Eye (tissue), 1 donor: ENCODE measurements around the gene RGS17.
"Not testable (repeated sequence)": the region's sequence is repeated elsewhere in the genome, so short reads cannot be mapped to it uniquely, and the experiment has no call there.

Experiments used
- DNase-seq: peaks from one replicate; pipeline ENCODE4 v3.0.0-alpha.2; 2015

Gene RGS17

DNA sequence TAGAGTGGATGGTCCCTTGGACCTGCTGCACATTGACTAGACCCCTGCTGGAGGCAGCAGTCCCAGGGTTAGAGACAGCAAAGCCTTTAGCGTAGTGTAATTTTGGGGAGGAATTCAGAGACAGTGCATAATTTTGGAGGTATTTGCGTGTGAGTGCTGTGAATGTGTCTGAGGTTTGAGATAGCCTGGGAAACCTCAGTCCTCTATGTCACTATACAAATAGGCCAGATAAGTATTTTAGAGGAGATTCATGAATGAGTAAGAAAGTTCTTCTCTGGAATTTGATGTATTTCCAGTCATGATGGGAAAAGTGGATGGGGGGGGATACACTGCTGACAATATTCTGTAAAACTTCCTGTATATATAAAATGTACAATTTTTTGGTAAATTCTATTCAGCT lies 102.8 kb downstream of the RGS17 start:
- DNase-seq: no peak

DNA sequence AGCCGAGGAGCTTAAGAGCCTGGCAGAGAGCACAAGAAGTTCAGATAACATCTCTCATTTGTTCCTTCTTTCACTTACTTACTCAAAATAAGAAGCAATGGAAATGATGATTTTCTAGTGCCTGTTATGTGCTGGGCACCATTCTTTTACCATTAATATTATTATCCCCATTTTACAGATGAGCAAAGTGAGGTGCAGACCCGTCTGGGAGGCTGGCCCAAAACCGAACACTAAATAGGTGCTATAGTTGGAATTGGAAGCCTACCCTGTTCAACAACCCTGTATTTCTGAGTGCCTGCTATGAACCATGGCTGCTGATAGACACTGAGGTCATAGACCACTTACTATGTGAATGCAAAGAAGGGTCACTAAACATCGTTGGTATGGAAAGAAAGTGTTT lies 103.6 kb downstream of the RGS17 start:
- DNase-seq: no peak

DNA sequence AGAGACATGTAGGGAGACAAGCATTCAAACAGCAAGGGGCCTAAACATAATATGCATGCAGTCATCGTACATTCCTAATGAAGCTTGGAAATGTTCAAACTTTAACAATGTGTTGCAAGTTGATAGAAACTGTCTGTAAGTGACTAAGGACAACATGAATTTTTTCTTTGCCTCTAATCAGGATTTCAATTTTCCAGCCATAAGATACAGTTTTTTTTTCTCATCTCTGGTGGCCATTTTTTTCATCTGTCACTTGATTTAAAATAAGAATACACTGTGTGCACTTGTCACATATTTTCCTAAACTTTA lies 106.4 kb downstream of the RGS17 start:
- DNase-seq: no peak

DNA sequence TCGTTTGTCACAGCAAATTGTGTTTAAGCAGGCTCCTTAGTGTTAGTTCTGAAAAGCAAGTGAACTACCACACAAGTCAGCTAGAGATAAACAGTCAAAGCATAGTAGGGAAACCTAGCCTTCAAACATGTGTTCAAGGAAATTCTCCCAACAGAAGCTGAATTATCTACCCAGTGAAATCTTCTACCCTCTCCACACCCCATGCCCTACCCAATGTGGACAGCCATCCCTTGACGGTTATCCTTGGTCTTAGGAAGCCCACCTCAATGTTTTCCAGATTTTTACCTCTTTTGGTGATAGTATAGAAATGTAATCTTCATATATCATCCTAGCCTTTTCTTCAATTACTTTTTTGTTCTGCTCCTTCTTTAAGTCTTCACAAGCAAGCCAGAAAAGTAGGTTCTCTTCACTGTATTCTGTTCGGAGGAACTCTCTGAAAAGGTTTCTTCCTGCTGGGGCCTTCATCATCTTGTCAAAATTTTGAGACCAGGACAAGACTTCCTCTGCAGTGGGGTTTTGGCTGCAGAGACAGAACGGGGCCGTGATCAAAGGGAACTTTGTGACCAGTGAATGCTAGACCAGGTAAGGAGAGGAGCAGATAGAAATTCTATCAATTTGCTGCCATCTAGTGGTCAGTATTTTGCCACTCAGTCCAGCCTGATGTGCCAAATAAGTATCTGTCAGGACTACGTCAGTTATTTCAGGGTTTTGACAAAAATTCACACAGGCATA lies 106.9 kb downstream of the RGS17 start:
- DNase-seq: peak; percentile 80

DNA sequence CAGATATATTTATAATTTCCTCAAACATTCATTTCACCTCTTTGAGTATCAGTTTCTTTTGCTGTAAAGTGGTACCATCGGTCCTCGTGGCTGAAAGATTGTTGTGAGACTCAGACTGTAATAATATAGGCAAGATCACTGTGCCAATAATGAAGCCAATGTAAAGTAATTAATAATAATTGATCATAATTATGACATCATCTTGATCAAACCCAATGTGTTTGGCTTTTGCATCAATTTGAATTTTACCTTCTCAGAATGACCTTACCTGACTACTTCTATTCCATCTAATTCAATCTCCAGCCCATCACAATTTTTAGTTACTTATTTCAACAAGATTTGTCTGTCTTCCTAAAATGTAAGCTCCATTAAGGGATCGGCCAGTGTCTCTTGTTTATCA lies 112.7 kb downstream of the RGS17 start:
- DNase-seq: no peak

DNA sequence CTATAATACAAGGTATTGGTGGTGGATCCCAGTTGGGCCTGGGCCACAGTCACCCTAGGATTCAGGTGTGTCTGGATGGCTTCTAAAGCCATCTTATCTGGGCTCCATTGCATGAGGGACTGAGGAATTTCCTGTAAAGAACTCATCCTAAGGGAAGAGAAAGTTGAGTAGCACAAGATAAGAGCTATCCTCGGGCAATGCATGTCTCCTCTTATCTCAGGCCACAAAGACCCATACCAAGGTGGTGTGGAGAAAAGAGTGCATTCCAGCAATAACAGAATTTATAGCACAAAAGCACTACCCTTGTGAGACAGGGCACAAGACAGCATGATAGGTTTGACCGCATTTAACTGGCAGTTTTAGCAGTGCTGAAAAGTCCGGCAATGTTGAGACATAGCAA lies 114.2 kb downstream of the RGS17 start:
- no peak for DNase-seq

DNA sequence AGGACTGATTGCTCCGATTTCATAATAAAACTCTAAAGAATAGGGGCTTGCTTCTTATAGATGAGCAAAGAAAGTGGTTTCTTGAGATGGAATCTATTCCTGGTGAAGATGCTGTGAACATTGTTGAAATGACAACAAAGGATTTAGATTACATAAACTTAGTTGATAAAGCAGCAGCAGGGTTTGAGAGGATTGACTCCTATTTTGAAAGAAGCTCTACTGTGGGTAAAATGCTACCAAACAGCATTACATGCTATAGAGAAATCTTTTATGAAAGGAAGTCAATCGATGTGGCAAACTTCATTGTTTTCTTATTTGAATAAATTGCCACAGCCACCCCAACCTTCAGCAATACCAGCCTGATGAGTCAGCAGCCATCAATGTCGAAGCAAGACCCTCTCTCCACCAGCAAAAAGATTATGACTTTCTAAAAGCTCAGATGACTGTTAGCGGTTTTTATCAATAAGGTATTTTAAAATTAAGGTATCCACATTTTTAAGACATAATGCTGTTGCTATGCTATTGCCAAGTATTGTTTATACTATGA lies 115.9 kb downstream of the RGS17 start:
- no peak for DNase-seq

DNA sequence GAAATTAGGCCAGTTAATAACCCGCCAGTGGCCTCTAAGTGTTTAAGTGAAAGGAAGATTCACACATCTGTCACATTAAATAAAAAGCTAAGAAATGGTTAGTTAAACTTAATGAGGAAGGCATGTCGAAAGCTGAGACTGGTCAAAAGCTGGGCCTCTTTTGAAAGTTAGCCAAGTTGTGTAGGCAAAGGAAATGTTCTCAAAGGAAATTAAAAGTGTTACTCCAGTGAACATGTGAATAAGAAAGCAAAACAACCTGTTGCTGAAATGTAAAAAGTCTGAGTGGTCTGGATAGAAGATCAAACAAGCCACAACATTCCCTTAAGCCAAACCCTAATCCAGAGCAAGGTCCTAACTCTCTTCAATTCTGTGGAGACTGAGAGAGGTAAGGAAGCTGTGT lies 117.6 kb downstream of the RGS17 start:
- DNase-seq: peak; percentile 3

DNA sequence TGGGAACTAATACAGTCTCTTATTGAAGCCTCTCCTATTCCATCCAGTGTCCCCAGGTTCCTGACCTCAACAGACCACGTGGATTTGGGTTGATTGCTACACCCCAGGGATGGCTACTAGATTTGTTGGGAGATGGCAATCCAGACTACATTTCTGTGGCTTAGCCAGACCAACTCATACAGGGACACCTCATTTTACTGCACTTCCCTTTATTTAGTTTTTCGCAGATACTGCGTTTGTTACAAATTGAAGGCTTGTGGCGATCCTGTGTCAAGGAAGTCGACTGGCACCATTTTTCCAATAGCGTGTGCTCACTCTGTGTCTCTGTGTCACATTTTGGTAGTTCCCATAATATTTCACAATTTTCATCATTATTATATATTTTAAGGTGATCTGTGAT lies 118.2 kb downstream of the RGS17 start:
- no peak for DNase-seq

DNA sequence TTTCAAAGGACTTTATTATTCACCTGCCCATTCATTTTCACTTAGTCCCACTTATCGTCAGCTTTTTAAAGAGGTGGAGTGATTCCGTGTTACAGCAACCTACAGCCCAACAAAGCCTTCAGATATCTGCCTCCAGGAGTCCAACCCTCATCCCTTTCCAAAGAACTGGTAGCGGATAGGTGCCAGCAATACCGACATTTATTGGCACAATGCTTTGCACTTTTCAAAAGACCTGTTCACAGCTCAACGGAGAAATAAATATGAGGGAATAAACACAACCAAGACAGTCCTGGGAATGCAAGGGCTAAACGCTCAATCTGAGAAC lies 127.8 kb downstream of the RGS17 start:
- DNase-seq: no peak

DNA sequence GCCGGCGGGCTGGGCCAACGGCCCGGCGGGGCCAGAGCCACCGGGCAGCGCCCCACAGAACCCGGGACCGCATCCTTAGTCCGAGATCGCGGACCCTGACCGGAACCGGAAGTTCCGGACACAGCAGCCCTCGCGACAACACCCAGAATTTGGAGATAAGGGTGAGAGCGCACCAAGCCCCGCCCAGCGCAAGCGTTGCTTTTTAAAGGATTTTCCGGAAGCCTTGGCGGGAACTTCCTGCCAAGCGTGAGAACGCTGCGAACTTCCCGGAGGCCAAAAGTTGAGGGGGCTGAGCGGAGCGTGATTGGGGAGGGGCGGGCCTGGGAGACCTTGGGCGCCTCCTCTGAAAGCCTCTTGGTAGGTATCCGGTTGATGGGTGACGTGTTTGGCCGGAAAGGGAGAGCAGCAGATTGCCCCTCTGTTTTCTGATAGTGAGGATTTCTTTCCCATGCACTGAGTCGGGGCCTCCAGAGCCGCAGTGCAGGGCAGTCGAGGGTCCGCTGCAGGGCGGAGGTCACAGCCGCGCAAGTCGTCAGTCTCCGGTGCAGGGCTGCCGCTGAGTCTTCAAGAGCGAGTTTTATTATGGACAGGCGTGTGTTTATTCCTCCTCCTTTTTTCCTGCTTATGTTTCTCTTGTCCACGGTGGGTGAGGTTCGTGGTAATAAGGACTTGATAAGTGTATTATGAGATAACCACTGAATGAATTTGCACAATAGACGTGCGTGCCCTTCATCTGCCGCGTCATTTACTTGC lies 128.3 kb downstream of the RGS17 start, which contains the start of gene MTRF1L:
Gene MTRF1L, minus strand, starts transcription at position 97 of the 753 bp plus-strand sequence. Its CDS starts 24 bp downstream, at position 73.
- peak; percentile 98 for DNase-seq

DNA sequence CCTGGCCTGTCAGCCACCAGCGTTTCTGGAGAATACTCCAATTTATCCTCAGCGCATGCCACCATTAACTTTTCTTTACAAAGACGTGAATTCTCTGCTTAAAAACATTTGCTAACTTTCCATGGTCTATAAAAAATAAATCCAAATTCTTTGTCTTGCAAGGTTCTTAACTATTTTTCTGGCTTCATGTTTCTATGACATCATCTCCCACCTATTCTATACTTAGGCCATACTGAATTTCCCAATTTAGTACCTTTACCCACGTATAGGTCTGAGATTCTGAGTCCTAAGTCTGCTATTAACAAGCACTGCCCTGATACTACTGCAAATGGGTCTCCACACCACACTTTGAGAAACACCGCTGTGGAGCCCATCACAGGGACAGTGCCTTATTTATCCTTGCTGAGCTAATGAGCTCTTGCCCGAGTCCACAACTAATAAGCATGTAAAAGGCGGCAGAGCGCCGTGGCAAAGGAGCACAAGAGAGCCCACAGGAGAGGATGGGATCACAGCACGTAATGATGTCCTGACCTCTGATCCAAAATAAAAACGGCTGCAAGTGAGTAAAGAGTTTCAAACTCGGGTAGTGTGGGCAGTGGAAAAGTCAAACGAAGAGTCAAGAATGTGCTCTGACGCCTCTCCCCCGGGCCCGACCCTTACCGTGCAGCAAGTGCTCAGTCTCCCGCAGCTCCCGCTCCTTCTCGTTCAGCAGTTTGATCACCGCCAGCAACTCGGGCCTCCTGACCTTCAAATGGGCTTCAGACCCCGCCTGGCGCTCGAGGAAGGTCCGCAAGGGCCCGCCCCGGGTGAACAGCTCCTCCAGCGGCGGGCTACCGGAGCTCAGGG lies 129.1 kb downstream of the RGS17 start:
- peak; percentile 73 for DNase-seq

DNA sequence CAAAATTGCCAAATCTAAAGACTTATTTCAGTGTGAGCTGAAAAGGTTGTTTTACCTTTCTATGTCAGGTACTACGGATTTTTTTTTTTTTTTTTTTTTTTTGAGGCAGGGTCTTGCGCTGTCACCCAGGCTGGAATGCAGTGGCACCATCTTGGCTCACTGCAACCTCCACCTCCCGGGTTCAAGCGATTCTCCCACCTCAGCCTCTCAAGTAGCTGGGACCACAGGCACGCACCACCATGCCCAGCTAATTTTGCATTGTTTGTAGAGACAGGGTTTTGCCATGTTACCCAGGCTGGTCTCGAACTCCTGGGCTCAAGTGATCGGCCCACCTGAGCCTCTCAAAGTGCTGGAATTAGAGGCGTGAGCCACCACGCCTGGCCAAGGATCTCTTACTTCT lies 130.3 kb downstream of the RGS17 start:
- DNase-seq: not testable (repeated sequence)

DNA sequence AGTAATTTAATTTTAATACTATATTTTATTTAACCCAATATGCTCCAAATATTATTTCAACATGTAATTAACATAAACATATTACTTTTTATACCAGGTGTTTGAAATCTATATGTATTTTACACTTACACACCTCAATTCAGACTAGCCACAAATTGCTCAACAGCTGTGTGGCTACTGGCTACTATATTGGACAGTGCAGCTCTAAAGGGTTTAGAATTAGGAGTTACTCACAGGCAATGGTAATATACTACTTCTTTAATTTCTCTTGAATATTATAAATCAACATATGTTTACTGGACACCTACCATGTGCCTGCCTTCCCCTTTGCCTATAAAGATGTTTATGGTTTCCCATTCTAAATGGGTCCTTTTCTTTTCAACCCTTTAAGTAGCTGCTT lies 130.8 kb downstream of the RGS17 start:
- no peak for DNase-seq

DNA sequence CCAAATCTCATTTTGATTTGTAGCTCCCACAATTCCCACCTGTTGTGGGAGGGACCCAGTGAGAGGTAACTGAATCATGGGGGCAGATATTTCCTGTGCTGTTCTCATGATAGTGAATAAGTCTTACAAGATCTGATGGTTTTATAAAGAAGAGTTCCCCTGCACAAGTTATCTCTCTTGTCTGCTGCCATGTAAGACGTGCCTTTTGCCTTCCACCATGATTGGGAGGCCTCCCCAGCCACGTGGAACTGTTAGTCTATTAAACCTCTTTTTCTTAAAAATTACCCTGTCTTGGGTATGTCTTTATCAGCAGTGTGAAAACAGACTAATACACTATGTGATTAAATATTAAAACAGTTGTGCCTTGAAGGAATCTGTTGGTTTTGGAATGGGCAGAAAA lies 131.5 kb downstream of the RGS17 start:
- not testable (repeated sequence) for DNase-seq

DNA sequence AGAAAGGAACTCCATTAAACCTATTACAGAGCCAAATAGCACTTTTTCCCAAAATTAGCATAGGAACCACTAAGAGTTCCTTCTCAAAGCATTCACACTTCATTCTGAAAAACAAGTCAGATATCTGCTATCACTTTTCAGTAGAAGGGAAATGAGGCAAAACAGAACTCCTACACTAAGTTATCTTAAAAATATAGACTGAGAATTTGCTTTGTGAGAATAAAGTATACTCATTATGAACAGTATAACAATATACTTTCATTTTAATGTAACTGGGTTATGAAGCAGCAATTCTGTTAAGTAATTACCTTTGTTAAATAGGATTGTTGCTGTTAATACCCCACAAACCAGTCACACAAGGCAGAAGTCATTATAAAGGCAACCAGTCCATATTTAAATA lies 137.2 kb downstream of the RGS17 start:
- DNase-seq: no peak

DNA sequence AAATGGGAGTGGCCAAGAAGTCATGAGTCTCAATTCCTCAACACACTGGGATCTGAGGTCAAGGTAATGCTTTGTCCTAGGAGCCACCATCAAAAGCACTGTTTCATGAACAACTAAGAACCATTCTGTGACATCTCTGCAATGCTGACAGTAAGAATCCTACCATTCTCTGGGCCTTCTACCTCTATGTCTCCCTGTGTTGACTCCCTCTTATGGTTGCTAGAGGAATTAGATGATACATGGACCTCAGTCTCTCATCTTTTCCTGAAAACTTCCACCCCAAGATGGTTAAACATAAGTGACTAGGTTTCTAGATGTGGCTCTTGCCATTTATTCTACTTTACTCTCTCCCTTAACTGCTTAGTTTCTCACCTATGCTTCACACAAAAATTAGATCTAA lies 137.7 kb downstream of the RGS17 start:
- no peak for DNase-seq

DNA sequence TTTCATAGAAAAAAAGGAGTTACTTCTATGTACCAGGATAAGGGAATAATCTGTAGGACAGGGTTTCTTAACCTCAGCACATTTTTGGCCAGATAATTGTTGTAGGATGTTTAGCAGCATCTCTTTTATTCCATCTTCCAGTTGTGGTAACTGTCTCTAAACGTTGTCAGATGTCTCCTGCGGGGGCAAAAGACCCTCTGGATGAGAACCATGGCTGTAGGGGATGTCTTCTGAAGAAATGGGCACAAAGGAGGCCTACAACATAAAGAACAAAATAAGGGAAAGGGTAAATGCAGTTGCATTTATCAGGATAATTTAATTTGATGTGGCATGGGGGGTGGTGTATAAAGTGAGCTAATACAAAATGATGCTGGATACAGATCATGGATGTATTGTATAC lies 144.1 kb downstream of the RGS17 start:
- no peak for DNase-seq

DNA sequence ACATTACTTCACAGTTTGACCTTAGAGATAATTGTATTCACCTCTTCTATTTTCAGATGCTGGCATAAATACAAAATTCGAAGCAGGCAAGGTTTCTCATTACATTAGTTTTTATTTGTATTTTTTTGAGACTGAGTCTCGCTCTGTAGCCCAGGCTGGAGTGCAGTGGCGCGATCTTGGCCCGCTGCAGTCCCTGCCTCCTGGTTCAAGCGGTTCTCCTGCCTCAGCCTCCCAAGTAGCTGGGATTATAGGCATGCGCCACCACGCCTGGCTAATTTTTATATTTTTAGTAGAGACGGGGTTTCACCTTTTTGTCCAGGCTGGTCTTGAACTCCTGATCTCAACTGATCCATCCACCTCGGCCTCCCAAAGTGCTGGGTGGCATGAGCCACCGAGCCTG lies 145.8 kb downstream of the RGS17 start:
- not testable (repeated sequence) for DNase-seq

DNA sequence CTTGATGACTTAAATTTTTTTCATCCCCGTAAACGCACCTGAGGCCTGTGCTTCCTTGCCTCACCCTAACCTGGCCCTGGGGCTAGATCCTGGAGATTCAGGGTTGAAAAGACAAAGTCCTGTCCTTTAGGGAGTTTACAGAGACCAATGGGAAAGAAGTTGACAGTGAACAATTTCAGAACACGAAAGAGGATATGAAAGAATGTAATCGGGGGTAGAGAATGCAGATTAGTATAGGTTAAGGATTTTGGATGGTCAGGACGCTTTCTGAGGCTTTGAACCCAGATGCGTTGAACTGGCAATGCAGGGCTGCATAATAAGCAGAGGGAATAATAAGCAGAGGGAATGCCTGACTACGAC lies 146.6 kb downstream of the RGS17 start:
- DNase-seq: peak; percentile 34

DNA sequence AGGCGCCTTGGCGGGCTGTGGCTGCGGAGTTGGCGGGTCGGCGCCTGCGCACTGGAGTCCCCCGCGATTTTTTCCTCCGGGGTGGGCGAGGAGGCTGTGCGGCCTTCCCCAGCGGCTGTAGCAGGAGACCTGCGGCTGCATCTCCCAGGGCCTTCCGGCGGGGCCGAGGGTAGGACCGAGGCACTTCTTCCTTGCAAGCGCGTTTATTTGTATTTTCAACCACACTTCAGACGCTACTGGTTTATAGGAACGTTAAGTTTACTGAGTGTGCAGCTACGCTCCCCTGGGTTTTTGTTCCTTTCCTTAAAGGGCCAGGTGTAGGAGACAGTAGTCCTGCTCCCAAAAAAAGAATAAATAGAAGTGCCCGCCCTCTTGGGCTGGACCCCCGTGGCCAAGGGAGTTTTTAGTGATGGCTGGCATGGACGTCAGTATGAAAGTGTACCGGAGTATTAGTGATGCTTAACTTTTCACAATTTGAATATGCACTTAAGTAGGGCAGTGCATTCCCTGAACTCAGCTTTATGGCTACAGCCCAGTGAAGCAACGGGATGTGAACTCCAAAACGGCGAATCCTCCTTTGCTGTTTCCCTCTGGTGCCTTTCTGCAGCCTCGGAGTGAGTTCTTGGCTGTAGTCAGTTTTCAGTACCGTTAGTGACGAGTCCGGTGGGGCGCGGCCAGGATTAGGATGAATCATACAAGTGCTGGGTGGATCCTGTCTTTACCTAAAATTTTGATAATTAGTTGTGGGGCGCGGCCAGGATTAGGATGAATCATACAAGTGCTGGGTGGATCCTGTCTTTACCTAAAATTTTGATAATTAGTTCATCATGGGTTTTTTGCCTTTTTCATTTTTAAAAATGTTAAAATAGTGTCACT lies 147.2 kb downstream of the RGS17 start:
- DNase-seq: peak; percentile 78

DNA sequence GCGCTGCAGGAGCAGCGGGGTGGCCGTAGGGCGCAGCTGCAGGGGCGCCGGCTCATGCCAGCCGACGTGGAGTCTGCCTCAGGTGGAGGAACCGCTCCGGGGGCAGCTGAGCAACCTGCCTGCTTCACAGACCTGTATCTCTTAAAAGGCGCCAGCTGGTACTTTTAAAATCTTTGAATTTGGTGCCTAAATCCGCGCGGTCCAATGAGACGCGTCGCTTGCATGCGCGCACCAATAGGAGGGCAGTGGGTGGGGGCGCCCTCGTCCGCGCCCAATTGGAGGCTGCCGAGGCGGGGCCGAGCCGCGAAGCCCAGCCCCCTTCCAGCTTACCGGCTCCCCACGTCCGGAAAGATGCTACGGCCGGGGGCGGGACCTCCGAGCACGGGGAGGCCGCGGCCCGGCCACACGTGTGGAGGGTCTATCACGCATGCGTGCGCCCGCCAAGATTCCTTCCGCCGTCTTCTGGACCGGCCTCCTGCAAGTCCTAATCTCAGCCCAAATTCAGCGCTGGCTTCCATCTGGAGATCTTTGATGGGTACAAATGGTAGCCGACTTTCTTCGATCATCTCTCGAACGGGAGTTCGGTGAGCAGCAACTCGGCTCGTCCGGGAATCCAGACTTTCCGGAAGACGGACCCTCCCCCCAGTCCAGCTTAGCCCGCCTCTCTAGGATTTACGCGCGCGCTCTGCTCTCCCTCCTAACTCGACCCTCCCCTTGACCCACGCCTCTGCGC lies 148.0 kb downstream of the RGS17 start, which contains the start of gene FBXO5:
Gene FBXO5, minus strand, starts transcription at position 138 of the 733 bp plus-strand sequence. Its CDS starts 82 bp downstream, at position 56.
- DNase-seq: peak; percentile 99
